CD14-positive monocyte (primary cell): ENCODE data around the gene PCGF3. TPM values are rescaled to one million over a fixed set of nuclear protein-coding genes. Genes with fewer than 3 reads are reported as not detected.

Source experiments
- DNase-seq, 3 donors: peaks; one replicate each; pipeline ENCODE4 v3.0.0-alpha.2; 2011 to 2022
- H2AFZ ChIP-seq: 2 replicates; pipeline ENCODE4 v1.6.0; 2012; ENCODE audit warnings: mild to moderate bottlenecking, low read depth, low read length, inconsistent platforms; ENCODE audit not compliant: insufficient read depth, poor library complexity, severe bottlenecking
- H3K27ac ChIP-seq, 2 donors: 1 replicate in 1 of 2; 2 replicates in 1 of 2; pipeline ENCODE4 v1.5.1; 2012 to 2013; ENCODE audit warnings: low read length in 2 of 2, control low read depth in 1 of 2, inconsistent platforms in 1 of 2, low read depth in 1 of 2, mild to moderate bottlenecking in 1 of 2
- H3K27me3 ChIP-seq, 2 donors: one replicate each; pipeline versions ENCODE4 v1.6.0 to v1.6.1; 2011 to 2013; ENCODE audit warnings: low read length in 2 of 2; ENCODE audit not compliant: control insufficient read depth in 2 of 2, insufficient read depth in 2 of 2
- H3K36me3 ChIP-seq, 2 donors: replicated peaks in 1 of 2; 1 replicate in 1 of 2; 2 replicates in 1 of 2; pipeline versions ENCODE4 v1.5.1 to v1.6.1; 2012 to 2013; ENCODE audit warnings: low read length in 2 of 2, control low read depth in 1 of 2, inconsistent platforms in 1 of 2, mild to moderate bottlenecking in 1 of 2; ENCODE audit not compliant: insufficient read depth in 2 of 2, control insufficient read depth in 1 of 2
- H3K4me1 ChIP-seq, 2 donors: 1 replicate in 1 of 2; 2 replicates in 1 of 2; pipeline versions ENCODE4 v1.5.1 to v1.6.1; 2012 to 2013; ENCODE audit warnings: low read length in 2 of 2, control low read depth in 1 of 2, inconsistent platforms in 1 of 2, mild to moderate bottlenecking in 1 of 2, moderate library complexity in 1 of 2; ENCODE audit not compliant: insufficient read depth in 2 of 2, control insufficient read depth in 1 of 2
- H3K4me2 ChIP-seq: replicated peaks from 2 replicates; pipeline ENCODE3; 2012; ENCODE audit warnings: low read length, moderate library complexity, mild to moderate bottlenecking; ENCODE audit not compliant: poor library complexity, severe bottlenecking; ENCODE audit errors: extremely low read depth
- H3K4me3 ChIP-seq, 3 experiments: fragments of 200-600 bp in 1 of 3; sonication (generic) in 1 of 3; replicated peaks in 1 of 3; 1 replicate in 2 of 3; 2 replicates in 1 of 3; pipeline ENCODE4 v1.5.1; 2011 to 2013; ENCODE audit warnings: low read length in 3 of 3, mild to moderate bottlenecking in 3 of 3, control low read depth in 2 of 3, low read depth in 2 of 3, inconsistent platforms in 1 of 3, moderate library complexity in 1 of 3
- H3K79me2 ChIP-seq: 2 replicates; pipeline ENCODE4 v1.6.0; 2012; ENCODE audit warnings: mild to moderate bottlenecking, control low read depth, inconsistent platforms, low read length, moderate library complexity; ENCODE audit not compliant: insufficient read depth
- H3K9ac ChIP-seq: 2 replicates; pipeline ENCODE4 v1.6.0; 2017; ENCODE audit warnings: low read length, mild to moderate bottlenecking; ENCODE audit not compliant: insufficient read depth, poor library complexity, severe bottlenecking
- H3K9me3 ChIP-seq, 2 donors: replicated peaks in 1 of 2; 1 replicate in 1 of 2; 2 replicates in 1 of 2; pipeline versions ENCODE4 v1.5.1 to v1.6.1; 2012 to 2013; ENCODE audit warnings: low read length in 2 of 2, control low read depth in 1 of 2; ENCODE audit not compliant: control insufficient read depth in 1 of 2, insufficient read depth in 1 of 2
- H4K20me1 ChIP-seq: 2 replicates; pipeline ENCODE4 v1.6.0; 2012; ENCODE audit warnings: mild to moderate bottlenecking, low read length, control low read depth, moderate library complexity; ENCODE audit not compliant: insufficient read depth
- H3K27ac Mint-ChIP-seq, 7 donors: one replicate each; pipeline ENCODE4 v1.8.0; 2020; ENCODE audit warnings: mild to moderate bottlenecking in 7 of 7, mixed read lengths in 7 of 7, moderate library complexity in 6 of 7, inconsistent platforms in 2 of 7
- H3K27me3 Mint-ChIP-seq, 3 donors: one replicate each; pipeline ENCODE4 v1.8.0; 2021 to 2022; ENCODE audit warnings: low read depth in 3 of 3, mild to moderate bottlenecking in 3 of 3, mixed read lengths in 3 of 3, moderate library complexity in 3 of 3, inconsistent platforms in 1 of 3
- H3K36me3 Mint-ChIP-seq, 2 donors: one replicate each; pipeline ENCODE4 v1.8.0; 2020; ENCODE audit warnings: mixed read lengths in 2 of 2, inconsistent platforms in 1 of 2, mild to moderate bottlenecking in 1 of 2
- H3K4me1 Mint-ChIP-seq: one replicate; pipeline ENCODE4 v1.8.0; 2020; ENCODE audit warnings: mild to moderate bottlenecking, mixed read lengths
- H3K4me3 Mint-ChIP-seq, 2 donors: one replicate each; pipeline ENCODE4 v1.8.0; 2020; ENCODE audit warnings: mild to moderate bottlenecking in 2 of 2, mixed read lengths in 2 of 2, moderate library complexity in 1 of 2
- H3K9me3 Mint-ChIP-seq, 7 donors: one replicate each; pipeline ENCODE4 v1.8.0; 2020 to 2022; ENCODE audit warnings: mixed read lengths in 7 of 7, mild to moderate bottlenecking in 6 of 7, moderate library complexity in 6 of 7, inconsistent platforms in 2 of 7
- CTCF ChIP-seq: fragments of 200-600 bp; IDR thresholded peaks from one replicate; pipeline ENCODE4 v1.8.0; 2022; ENCODE audit warnings: antibody characterized with exemption, mild to moderate bottlenecking
- WGBS: methylation state at CpG from one replicate; pipeline ENCODE4 v1.1.5; 2013; ENCODE audit warnings: missing lambda C conversion rate; ENCODE audit not compliant: insufficient coverage; 5-methylcytosine and 5-hydroxymethylcytosine counted together
- intact Hi-C, 2 donors: fragments of 100-400 bp; cut with micrococcal nuclease; formaldehyde crosslinking; loops; one replicate each; pipeline versions ENCODE4 v1.15.0 to v1.15.1; 2023
- polyA plus RNA-seq, 3 donors: library from polyadenylated mRNA; depleted of rRNA in 1 of 3; unstranded in 2 of 3; stranded (reverse) in 1 of 3; fragments of 300-500 nt in 2 of 3; fragments of >200 nt in 1 of 3; fragmentation: Illumina TruSeq in 2 of 3; gene quantifications; 1 replicate in 2 of 3; 2 replicates in 1 of 3; pipeline ENCODE4 v1.2.3, GENCODE V29; 2012 to 2021

PCGF3 gene
- polyA plus RNA-seq, 3 donors = 7.0 to 163 (median 8.3) TPM

- Histone ChIP-seq H3K27me3 (peaks cover 13 to 55% of the 10 kb centered on the region in 2 donors), H4K20me1 (no peaks in the 10 kb centered on the region), H3K36me3 (no peaks in the 10 kb centered on the region), H3K4me1 (peaks cover 20 to 27% of the 10 kb centered on the region in 2 donors), H3K9me3 (no peaks in the 10 kb centered on the region), H3K4me3 (no peak overlapping the region), H3K27ac (no peak overlapping the region), H3K9ac (no peak overlapping the region), H3K79me2 (peaks cover 5% of the 10 kb centered on the region), H3K4me2 (no peak overlapping the region), H2AFZ (no peak overlapping the region)
- no peak for TF ChIP-seq CTCF
- Mint-ChIP-seq H3K4me3 (no peak overlapping the region), H3K9me3 (peaks cover 0 to 15% (median 7%) of the 10 kb centered on the region in 7 donors), H3K4me1 (peaks cover 25% of the 10 kb centered on the region), H3K27me3 (peaks cover 41 to 67% (median 51%) of the 10 kb centered on the region in 3 donors), H3K36me3 (peaks cover 0 to 5% of the 10 kb centered on the region in 2 donors), H3K27ac (no peak overlapping the region)
- WGBS = 4% methylated on average over 69 of the region's 72 CpGs
- no peak for DNase-seq
- intact Hi-C loops = loop anchor here in 1 of 2 donors (10.0 kb wide), 2 partner anchors 189 to 1099 kb away; partner anchors contain the start of gene DGKQ
These were observed 80.6 kb downstream of the PCGF3 start for GRCh38 chr4:786074-786741.

- H3K9me3 ChIP-seq = no peaks in the 10 kb centered on the region
- DNase-seq = no peak
- Mint-ChIP-seq H3K4me3 (peak overlapping the region in 1 of 2 donors; percentile 71), H3K27ac (no peak overlapping the region), H3K36me3 (peaks cover 0 to 5% of the 10 kb centered on the region in 2 donors), H3K4me1 (peaks cover 25% of the 10 kb centered on the region), H3K9me3 (peaks cover 0 to 15% (median 7%) of the 10 kb centered on the region in 7 donors), H3K27me3 (peaks cover 41 to 74% (median 54%) of the 10 kb centered on the region in 3 donors)
- no peaks in the 10 kb centered on the region for H4K20me1 ChIP-seq
- H3K27ac ChIP-seq = no peak overlapping the region
- intact Hi-C loops = loop anchor here in 1 of 2 donors (10.0 kb wide), 2 partner anchors 188 to 1098 kb away; partner anchors contain the start of gene DGKQ
- no peak overlapping the region for H2AFZ ChIP-seq
- H3K79me2 ChIP-seq = no peaks in the 10 kb centered on the region
- peaks cover 13 to 62% of the 10 kb centered on the region in 2 donors for H3K27me3 ChIP-seq
- peak; percentile 15 for TF ChIP-seq CTCF
- H3K4me2 ChIP-seq = no peak overlapping the region
- H3K36me3 ChIP-seq = no peaks in the 10 kb centered on the region
- no peak overlapping the region for H3K9ac ChIP-seq
- H3K4me1 ChIP-seq = peaks cover 17 to 27% of the 10 kb centered on the region in 2 donors
- H3K4me3 ChIP-seq = no peak overlapping the region
- WGBS = 15% methylated on average over 15 of the region's 16 CpGs
These were observed 81.2 kb downstream of the PCGF3 start for GRCh38 chr4:786861-787300.
